ENCODE measurements around the gene GRB10.

Gene GRB10

DNA sequence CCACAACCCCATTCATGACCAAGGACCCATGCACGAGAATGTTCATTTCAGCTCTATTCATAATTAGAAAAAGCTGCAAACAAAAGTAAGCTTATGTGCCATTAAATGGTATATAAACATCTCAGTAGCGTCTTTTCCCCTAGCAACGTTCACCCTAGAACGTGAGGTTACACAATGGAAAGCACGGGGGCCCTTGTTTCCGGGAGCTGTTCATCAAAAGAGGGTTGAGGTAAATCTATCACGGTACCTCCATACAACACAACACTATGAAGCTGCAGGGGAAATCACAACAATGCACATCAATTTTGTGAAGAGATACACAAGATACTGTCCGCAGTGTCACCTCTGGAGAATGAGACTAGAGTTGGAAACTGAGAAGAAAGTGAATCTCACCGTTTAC, 136.6 kb downstream of the GRB10 start:
- in situ Hi-C loops (cut with MboI; ENCODE audit: low sequenced_read_pairs), result no loop called here

GRCh38 chr7:50645186-50645585, 137.5 kb downstream of the GRB10 start:
- in situ Hi-C loops (cut with MboI; ENCODE audit: low sequenced_read_pairs), result no loop called here

GRCh38 chr7:50644586-50644985, 138.1 kb downstream of the GRB10 start:
- in situ Hi-C loops (cut with MboI; ENCODE audit: low sequenced_read_pairs), result no loop called here

- in situ Hi-C loops (cut with MboI; ENCODE audit: low sequenced_read_pairs), result no loop called here
Observed at GRCh38 chr7:50644114-50644513, 138.6 kb downstream of the GRB10 start.

GRCh38 chr7:50641442-50642405, 141.0 kb downstream of the GRB10 start:
- in situ Hi-C loops (cut with MboI; ENCODE audit: low sequenced_read_pairs), result no loop called here

DNA sequence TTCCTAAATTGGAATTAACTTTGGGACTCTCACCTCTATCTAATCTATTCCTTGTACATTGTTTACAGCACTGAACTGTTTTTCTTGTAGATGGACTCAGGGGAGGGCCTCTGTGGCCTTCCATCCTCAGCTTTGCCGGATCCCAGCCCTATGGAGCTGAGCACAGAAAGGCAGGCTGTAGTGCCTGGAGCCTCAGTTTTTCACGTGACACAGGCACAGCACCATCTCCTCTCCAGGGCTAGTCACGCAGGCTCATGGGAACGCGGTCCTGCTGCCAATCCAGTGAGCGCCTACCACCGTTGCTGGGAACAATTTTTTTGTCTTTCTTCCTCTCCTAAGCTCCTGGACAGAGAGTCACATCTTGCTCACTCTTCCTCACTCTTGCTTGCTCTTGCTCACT, 141.9 kb downstream of the GRB10 start:
- in situ Hi-C loops (cut with MboI; ENCODE audit: low sequenced_read_pairs), result no loop called here

- in situ Hi-C loops (cut with MboI; ENCODE audit: low sequenced_read_pairs), result no loop called here
Observed at GRCh38 chr7:50640256-50640655, 142.4 kb downstream of the GRB10 start.

- in situ Hi-C loops (cut with MboI; ENCODE audit: low sequenced_read_pairs), result no loop called here
Observed at GRCh38 chr7:50637725-50638643, 144.7 kb downstream of the GRB10 start.

DNA sequence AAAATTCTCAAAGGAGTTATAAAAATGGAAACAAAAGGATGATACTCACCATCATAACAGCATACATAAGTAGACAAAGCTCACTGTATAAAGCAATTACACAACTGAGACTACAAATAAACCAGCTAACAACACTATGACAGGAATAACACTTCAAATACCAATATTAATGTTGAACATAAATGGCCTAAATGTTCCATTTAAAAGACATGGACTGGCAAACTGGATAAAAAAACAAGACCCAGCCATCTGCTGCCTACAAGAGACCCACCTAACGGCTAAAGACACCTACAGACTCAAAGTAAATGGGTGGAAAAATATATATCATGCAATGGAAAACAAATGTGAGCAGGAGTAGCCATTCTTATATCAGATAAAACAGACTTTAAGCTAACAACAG, 148.3 kb downstream of the GRB10 start:
- in situ Hi-C loops (cut with MboI; ENCODE audit: low sequenced_read_pairs), result no loop called here

GRCh38 chr7:50633414-50633710, 149.3 kb downstream of the GRB10 start:
- in situ Hi-C loops (cut with MboI; ENCODE audit: low sequenced_read_pairs), result no loop called here

DNA sequence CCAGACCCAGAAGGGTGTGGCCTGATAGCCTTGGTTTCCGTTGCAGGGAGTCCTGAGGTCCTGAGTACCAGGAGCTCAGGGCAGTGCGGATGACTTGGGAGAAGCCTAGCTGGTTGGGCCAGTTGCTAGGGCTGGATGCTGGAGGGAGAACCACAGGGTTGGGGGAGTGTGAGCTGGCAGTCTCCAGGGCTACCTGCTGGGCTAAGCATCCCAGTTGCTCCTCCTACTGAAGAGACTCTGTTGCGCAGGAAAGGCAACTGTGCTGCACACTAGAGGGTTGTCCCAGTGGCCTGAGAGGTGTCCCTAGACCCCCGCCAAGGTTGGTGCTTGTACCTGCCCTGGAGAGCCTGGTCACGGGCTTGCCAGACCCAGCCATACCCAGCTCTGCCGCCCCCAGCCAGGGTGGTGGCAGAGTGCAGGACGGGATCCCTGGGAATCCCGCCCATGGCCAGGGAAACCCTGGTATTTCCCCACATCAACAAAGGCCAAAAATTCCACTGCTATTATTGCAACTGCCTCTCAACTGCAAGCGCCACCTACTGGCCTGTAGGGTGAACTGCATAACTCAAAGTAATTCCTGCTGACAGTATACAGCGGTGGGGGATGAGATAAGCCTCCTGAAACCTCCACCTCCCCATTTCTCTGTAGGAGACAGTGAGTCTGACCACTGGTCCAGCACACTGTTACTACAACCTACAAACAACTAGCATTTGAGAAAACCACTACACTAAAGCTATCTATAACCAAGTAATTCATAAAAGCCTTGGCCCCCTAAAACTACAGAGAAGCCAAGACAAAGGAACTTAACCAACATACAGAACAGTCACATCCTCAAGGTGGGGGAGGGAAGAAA, 149.9 kb downstream of the GRB10 start:
- in situ Hi-C loops (cut with MboI; ENCODE audit: low sequenced_read_pairs), result no loop called here

DNA sequence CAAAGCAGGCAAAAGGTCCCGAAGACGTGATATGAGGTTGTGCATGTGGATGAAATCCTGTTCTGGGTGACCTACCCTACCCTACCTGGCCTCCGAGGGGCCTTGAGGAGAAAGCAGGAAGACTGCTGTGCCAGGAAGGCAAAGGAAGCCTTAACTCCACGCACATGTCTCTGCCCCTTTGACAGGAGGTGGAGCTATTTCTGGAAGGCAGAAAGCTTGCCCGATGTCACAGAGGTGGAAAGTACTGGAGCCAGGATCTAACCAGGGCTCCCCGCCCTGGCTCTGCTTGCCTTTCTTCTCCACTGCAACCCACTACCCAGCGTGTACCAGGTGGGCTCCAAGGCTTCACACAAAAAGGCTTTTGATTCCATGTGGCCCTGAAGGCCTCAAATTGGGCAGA, 151.1 kb downstream of the GRB10 start:
- in situ Hi-C loops (cut with MboI; ENCODE audit: low sequenced_read_pairs), result no loop called here

DNA sequence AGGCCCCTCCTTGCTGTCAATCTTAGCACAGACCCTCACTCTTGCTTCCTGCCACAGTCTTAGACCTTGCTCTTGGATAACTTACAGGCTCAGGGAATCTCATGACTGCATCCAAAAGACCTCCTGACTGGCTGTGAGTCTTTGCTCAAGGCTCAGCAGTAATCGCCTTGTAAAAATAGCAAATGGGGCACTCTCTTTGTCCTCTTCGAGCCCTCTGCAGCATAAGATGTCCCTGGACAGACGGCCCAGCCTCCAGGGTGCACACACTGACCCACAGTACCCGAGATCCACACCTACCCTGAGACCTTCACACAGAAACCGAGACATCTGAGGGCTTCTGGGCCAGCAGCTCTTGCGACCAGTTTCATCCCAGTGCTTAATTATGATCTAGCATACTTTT, 151.6 kb downstream of the GRB10 start:
- in situ Hi-C loops (cut with MboI; ENCODE audit: low sequenced_read_pairs), result no loop called here

GRCh38 chr7:50629238-50629901, 153.3 kb downstream of the GRB10 start:
- in situ Hi-C loops (cut with MboI; ENCODE audit: low sequenced_read_pairs), result no loop called here

GRCh38 chr7:50628434-50629084, 154.1 kb downstream of the GRB10 start:
- in situ Hi-C loops (cut with MboI; ENCODE audit: low sequenced_read_pairs), result no loop called here

DNA sequence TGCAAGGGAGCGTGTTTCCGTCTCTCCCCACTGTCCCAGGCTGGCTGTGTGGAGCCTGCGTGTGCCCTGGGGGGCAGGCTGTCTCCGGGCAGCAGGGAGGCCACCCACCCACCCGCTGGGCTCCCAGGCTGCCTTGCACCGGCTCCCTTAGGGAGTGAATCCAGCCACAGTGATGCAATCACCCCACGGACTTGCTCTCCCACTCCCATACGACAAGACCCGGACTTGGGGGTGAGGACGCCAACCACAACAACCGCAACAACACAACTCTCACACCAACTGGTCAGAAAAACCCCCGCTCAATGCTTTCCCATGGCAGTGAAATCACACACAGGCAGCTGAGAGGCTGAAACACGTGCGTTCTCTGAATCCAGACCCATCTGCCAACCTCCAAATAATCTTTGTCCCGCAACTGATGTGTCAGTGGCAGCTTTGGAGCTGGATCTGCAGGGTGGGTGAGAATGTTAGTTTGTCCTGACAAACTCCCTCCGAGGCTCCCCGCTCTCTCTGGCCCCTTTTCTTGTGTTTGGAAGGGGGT, 154.8 kb downstream of the GRB10 start:
- in situ Hi-C loops (cut with MboI; ENCODE audit: low sequenced_read_pairs), result no loop called here

DNA sequence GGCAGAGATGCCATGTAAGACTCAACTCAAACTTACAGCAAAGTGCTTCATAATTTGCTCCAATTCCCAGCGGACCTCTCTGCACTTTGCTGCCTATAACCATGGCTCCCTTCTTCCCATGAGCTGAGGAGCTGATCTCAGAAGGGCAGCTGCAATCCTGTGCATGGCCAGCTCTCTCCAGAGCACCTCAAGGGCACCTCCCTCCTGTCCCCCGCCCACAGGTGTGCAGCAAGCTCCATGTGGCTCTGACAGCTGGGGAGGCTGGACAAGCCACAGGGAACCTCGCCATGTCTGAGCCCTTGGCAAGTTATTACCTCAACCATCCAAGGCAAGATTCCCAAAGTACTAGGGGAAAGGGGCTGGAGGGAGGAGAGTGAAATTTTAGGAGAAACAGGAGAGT, 156.4 kb downstream of the GRB10 start:
- in situ Hi-C loops (cut with MboI; ENCODE audit: low sequenced_read_pairs), result no loop called here

- in situ Hi-C loops (cut with MboI; ENCODE audit: low sequenced_read_pairs), result no loop called here
Observed at GRCh38 chr7:50625360-50625759, 157.3 kb downstream of the GRB10 start.

- in situ Hi-C loops (cut with MboI; ENCODE audit: low sequenced_read_pairs), result no loop called here
Observed at GRCh38 chr7:50622821-50623220, 159.9 kb downstream of the GRB10 start.
